HEK293 (cell line): ENCODE results near the gene PLA2G5.

Experiments used
- CTCF ChIA-PET: fragments of 350-600 bp; formaldehyde crosslinking; extraction: SDS; loops from one replicate; lab custom pipeline; 2021; ENCODE audit warnings: antibody characterized with exemption; lab: Yijun Ruan, JAX
- POLR2A ChIA-PET: fragments of 300-600 bp; formaldehyde crosslinking; extraction: SDS; loops from one replicate; lab custom pipeline; 2020; ENCODE audit warnings: antibody characterized with exemption, inconsistent platforms; lab: Yijun Ruan, JAX
- H3K27ac ChIP-seq: fragments of 200-500 bp; sonication (Bioruptor generic); 2 replicates; pipeline ENCODE4 v1.5.1; 2014; ENCODE audit warnings: low read depth, low read length, control low read depth, inconsistent platforms; ENCODE audit errors: extremely low read depth
- H3K36me3 ChIP-seq, 2 experiments: fragments of 200-500 bp in 1 of 2; sonication (Bioruptor generic) in 1 of 2; 1 replicate in 1 of 2; 2 replicates in 1 of 2; pipeline ENCODE4 v1.5.1; 2014 to 2017; ENCODE audit warnings: inconsistent platforms in 2 of 2, low read length in 2 of 2; ENCODE audit not compliant: control insufficient read depth in 2 of 2, insufficient read depth in 1 of 2
- H3K4me1 ChIP-seq: fragments of 200-500 bp; sonication (Bioruptor generic); 2 replicates; pipeline ENCODE4 v1.5.1; 2014; ENCODE audit warnings: mild to moderate bottlenecking, low read length, inconsistent platforms; ENCODE audit not compliant: control insufficient read depth, insufficient read depth
- H3K4me3 ChIP-seq: 2 replicates; pipeline ENCODE4 v1.5.1; 2011; ENCODE audit warnings: low read depth, mild to moderate bottlenecking, control low read depth, low read length, moderate library complexity
- H3K9me3 ChIP-seq: fragments of 200-500 bp; sonication (Bioruptor generic); 2 replicates; pipeline ENCODE4 v1.5.1; 2014; ENCODE audit warnings: low read depth, low read length, inconsistent platforms; ENCODE audit not compliant: control insufficient read depth, insufficient read depth
- GLI2 ChIP-seq: fragments of 450-650 bp; formaldehyde crosslinking; IDR thresholded peaks from 2 replicates; pipeline ENCODE4; 2017; ENCODE audit warnings: missing biosample characterization, missing genetic modification characterization, low read depth, borderline replicate concordance
- KLF7 ChIP-seq: fragments of 450-650 bp; formaldehyde crosslinking; IDR thresholded peaks from 2 replicates; pipeline ENCODE4 v1.5.1; 2016; ENCODE audit warnings: missing biosample characterization, missing genetic modification characterization, borderline replicate concordance
- MEIS1 ChIP-seq: sonication (generic); formaldehyde crosslinking; IDR thresholded peaks from 2 replicates; pipeline ENCODE4 v1.8.1; 2022; ENCODE audit warnings: missing genetic modification reagents, mild to moderate bottlenecking, borderline replicate concordance
- RBAK ChIP-seq: fragments of 450-650 bp; formaldehyde crosslinking; IDR thresholded peaks from 2 replicates; pipeline ENCODE4 v1.5.1; 2016; ENCODE audit warnings: missing biosample characterization, missing genetic modification characterization
- ZBTB17 ChIP-seq: fragments of 450-650 bp; formaldehyde crosslinking; IDR thresholded peaks from 2 replicates; pipeline ENCODE4 v1.5.1; 2016; ENCODE audit warnings: missing biosample characterization, missing genetic modification characterization
- ZNF155 ChIP-seq: fragments of 450-650 bp; formaldehyde crosslinking; IDR thresholded peaks from 2 replicates; pipeline ENCODE4 v1.5.1; 2016; ENCODE audit warnings: missing biosample characterization, missing genetic modification characterization
- ZNF266 ChIP-seq: fragments of 450-650 bp; formaldehyde crosslinking; IDR thresholded peaks from 2 replicates; pipeline ENCODE4 v1.5.1; 2016; ENCODE audit warnings: missing biosample characterization, missing genetic modification characterization, low read depth
- ZNF292 ChIP-seq: fragments of 450-650 bp; formaldehyde crosslinking; IDR thresholded peaks from 2 replicates; pipeline ENCODE4 v1.5.1; 2016; ENCODE audit warnings: low read depth, missing biosample characterization, missing genetic modification characterization, borderline replicate concordance
- ZNF423 ChIP-seq: fragments of 450-650 bp; formaldehyde crosslinking; IDR thresholded peaks from 2 replicates; pipeline ENCODE4 v1.5.1; 2016; ENCODE audit warnings: missing biosample characterization, missing genetic modification characterization
- ZNF426 ChIP-seq: fragments of 450-650 bp; formaldehyde crosslinking; IDR thresholded peaks from 2 replicates; pipeline ENCODE4 v1.5.1; 2017; ENCODE audit warnings: missing biosample characterization, missing genetic modification characterization, mild to moderate bottlenecking, inconsistent platforms, moderate library complexity
- ZNF529 ChIP-seq: fragments of 450-650 bp; formaldehyde crosslinking; IDR thresholded peaks from 2 replicates; pipeline ENCODE4 v1.5.1; 2017; ENCODE audit warnings: missing genetic modification characterization, missing biosample characterization; ENCODE audit not compliant: insufficient replicate concordance
- ZNF560 ChIP-seq: fragments of 450-650 bp; formaldehyde crosslinking; IDR thresholded peaks from 2 replicates; pipeline ENCODE4 v1.5.1; 2017; ENCODE audit warnings: missing biosample characterization, missing genetic modification characterization, borderline replicate concordance
- ZNF571 ChIP-seq: fragments of 450-650 bp; formaldehyde crosslinking; IDR thresholded peaks from 2 replicates; pipeline ENCODE4 v1.5.0; 2017; ENCODE audit warnings: missing biosample characterization, missing genetic modification characterization
- ZNF670 ChIP-seq: fragments of 450-650 bp; formaldehyde crosslinking; IDR thresholded peaks from 2 replicates; pipeline ENCODE4 v1.5.1; 2016; ENCODE audit warnings: missing biosample characterization, missing genetic modification characterization, low read depth
- ZNF677 ChIP-seq: fragments of 450-650 bp; IDR thresholded peaks from 2 replicates; pipeline ENCODE4 v1.5.0; 2018; ENCODE audit warnings: missing biosample characterization, mild to moderate bottlenecking, missing genetic modification characterization, moderate library complexity
- ZNF837 ChIP-seq: fragments of 450-650 bp; formaldehyde crosslinking; IDR thresholded peaks from 2 replicates; pipeline ENCODE4 v1.5.1; 2016; ENCODE audit warnings: missing biosample characterization, missing genetic modification characterization
- TF ChIP-seq, protein P1 (sequence below): fragments of 450-650 bp; formaldehyde crosslinking; IDR thresholded peaks from 2 replicates; pipeline ENCODE4 v1.5.1; 2016; ENCODE audit warnings: missing biosample characterization, missing genetic modification characterization
- TF ChIP-seq, protein P2 (sequence below): fragments of 450-650 bp; formaldehyde crosslinking; IDR thresholded peaks from 2 replicates; pipeline ENCODE4 v1.5.1; 2016; ENCODE audit warnings: missing biosample characterization, missing genetic modification characterization, borderline replicate concordance
- TF ChIP-seq, protein P3 (sequence below): fragments of 450-650 bp; formaldehyde crosslinking; IDR thresholded peaks from 2 replicates; pipeline ENCODE4 v1.5.1; 2016; ENCODE audit warnings: missing biosample characterization, missing genetic modification characterization
- TF ChIP-seq, protein P4 (sequence below): fragments of 450-650 bp; formaldehyde crosslinking; IDR thresholded peaks from 2 replicates; pipeline ENCODE4 v1.5.1; 2016; ENCODE audit warnings: missing biosample characterization, missing genetic modification characterization, low read depth

PLA2G5 gene

DNA sequence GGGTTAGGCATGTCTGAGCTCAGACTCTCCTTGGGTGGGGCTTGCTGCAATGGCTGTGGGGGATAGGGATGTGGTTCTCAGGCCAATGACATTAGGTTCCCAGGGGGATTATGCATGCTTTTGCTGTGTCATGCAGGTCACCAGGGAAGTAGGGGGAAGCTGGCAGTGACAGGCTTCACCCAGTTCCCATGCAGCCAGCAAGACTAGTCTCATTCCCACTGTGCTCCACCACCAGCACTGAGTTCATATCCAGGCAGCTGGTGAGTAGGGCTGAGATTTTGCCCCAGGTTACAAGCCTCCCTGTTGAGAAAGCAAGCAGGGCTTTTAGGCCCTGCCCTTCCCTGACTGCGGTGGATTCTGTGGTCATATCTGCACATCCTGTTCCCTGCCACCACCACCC is 32.1 kb upstream of the PLA2G5 start:
- ChIA-PET POLR2A (no interaction called here), CTCF (no interaction called here)
- Histone ChIP-seq H3K36me3 (no peaks in the 10 kb centered on the region), H3K4me1 (no peaks in the 10 kb centered on the region), H3K4me3 (no peak overlapping the region), H3K9me3 (no peaks in the 10 kb centered on the region), H3K27ac (no peak overlapping the region)
- TF ChIP-seq, protein P1, sequence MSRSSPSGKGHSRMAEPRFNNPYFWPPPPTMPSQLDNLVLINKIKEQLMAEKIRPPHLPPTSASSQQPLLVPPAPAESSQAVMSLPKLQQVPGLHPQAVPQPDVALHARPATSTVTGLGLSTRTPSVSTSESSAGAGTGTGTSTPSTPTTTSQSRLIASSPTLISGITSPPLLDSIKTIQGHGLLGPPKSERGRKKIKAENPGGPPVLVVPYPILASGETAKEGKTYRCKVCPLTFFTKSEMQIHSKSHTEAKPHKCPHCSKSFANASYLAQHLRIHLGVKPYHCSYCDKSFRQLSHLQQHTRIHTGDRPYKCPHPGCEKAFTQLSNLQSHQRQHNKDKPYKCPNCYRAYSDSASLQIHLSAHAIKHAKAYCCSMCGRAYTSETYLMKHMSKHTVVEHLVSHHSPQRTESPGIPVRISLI (tag by site-specific recombination) = no peak
- TF ChIP-seq ZNF560 (no peak), ZNF837 (tag by site-specific recombination) (no peak), ZNF266 (tag by site-specific recombination) (no peak), ZBTB17 (tag by site-specific recombination) (no peak), GLI2 (tag by site-specific recombination) (no peak), ZNF426 (tag by site-specific recombination) (no peak), KLF7 (no peak), ZNF529 (no peak), ZNF423 (tag by site-specific recombination) (no peak), ZNF571 (tag by site-specific recombination) (no peak), MEIS1 (CRISPR knock-in tag) (no peak), ZNF670 (tag by site-specific recombination) (no peak), ZNF292 (tag by site-specific recombination) (no peak), ZNF677 (tag by site-specific recombination) (no peak), RBAK (tag by site-specific recombination) (no peak), ZNF155 (no peak)
- TF ChIP-seq, protein P2, sequence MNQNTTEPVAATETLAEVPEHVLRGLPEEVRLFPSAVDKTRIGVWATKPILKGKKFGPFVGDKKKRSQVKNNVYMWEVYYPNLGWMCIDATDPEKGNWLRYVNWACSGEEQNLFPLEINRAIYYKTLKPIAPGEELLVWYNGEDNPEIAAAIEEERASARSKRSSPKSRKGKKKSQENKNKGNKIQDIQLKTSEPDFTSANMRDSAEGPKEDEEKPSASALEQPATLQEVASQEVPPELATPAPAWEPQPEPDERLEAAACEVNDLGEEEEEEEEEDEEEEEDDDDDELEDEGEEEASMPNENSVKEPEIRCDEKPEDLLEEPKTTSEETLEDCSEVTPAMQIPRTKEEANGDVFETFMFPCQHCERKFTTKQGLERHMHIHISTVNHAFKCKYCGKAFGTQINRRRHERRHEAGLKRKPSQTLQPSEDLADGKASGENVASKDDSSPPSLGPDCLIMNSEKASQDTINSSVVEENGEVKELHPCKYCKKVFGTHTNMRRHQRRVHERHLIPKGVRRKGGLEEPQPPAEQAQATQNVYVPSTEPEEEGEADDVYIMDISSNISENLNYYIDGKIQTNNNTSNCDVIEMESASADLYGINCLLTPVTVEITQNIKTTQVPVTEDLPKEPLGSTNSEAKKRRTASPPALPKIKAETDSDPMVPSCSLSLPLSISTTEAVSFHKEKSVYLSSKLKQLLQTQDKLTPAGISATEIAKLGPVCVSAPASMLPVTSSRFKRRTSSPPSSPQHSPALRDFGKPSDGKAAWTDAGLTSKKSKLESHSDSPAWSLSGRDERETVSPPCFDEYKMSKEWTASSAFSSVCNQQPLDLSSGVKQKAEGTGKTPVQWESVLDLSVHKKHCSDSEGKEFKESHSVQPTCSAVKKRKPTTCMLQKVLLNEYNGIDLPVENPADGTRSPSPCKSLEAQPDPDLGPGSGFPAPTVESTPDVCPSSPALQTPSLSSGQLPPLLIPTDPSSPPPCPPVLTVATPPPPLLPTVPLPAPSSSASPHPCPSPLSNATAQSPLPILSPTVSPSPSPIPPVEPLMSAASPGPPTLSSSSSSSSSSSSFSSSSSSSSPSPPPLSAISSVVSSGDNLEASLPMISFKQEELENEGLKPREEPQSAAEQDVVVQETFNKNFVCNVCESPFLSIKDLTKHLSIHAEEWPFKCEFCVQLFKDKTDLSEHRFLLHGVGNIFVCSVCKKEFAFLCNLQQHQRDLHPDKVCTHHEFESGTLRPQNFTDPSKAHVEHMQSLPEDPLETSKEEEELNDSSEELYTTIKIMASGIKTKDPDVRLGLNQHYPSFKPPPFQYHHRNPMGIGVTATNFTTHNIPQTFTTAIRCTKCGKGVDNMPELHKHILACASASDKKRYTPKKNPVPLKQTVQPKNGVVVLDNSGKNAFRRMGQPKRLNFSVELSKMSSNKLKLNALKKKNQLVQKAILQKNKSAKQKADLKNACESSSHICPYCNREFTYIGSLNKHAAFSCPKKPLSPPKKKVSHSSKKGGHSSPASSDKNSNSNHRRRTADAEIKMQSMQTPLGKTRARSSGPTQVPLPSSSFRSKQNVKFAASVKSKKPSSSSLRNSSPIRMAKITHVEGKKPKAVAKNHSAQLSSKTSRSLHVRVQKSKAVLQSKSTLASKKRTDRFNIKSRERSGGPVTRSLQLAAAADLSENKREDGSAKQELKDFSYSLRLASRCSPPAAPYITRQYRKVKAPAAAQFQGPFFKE (tag by site-specific recombination) = no peak
- TF ChIP-seq, protein P3, sequence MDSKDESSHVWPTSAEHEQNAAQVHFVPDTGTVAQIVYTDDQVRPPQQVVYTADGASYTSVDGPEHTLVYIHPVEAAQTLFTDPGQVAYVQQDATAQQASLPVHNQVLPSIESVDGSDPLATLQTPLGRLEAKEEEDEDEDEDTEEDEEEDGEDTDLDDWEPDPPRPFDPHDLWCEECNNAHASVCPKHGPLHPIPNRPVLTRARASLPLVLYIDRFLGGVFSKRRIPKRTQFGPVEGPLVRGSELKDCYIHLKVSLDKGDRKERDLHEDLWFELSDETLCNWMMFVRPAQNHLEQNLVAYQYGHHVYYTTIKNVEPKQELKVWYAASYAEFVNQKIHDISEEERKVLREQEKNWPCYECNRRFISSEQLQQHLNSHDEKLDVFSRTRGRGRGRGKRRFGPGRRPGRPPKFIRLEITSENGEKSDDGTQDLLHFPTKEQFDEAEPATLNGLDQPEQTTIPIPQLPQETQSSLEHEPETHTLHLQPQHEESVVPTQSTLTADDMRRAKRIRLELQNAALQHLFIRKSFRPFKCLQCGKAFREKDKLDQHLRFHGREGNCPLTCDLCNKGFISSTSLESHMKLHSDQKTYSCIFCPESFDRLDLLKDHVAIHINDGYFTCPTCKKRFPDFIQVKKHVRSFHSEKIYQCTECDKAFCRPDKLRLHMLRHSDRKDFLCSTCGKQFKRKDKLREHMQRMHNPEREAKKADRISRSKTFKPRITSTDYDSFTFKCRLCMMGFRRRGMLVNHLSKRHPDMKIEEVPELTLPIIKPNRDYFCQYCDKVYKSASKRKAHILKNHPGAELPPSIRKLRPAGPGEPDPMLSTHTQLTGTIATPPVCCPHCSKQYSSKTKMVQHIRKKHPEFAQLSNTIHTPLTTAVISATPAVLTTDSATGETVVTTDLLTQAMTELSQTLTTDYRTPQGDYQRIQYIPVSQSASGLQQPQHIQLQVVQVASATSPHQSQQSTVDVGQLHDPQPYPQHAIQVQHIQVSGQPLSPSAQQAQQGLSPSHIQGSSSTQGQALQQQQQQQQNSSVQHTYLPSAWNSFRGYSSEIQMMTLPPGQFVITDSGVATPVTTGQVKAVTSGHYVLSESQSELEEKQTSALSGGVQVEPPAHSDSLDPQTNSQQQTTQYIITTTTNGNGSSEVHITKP = no peak
- TF ChIP-seq, protein P4, sequence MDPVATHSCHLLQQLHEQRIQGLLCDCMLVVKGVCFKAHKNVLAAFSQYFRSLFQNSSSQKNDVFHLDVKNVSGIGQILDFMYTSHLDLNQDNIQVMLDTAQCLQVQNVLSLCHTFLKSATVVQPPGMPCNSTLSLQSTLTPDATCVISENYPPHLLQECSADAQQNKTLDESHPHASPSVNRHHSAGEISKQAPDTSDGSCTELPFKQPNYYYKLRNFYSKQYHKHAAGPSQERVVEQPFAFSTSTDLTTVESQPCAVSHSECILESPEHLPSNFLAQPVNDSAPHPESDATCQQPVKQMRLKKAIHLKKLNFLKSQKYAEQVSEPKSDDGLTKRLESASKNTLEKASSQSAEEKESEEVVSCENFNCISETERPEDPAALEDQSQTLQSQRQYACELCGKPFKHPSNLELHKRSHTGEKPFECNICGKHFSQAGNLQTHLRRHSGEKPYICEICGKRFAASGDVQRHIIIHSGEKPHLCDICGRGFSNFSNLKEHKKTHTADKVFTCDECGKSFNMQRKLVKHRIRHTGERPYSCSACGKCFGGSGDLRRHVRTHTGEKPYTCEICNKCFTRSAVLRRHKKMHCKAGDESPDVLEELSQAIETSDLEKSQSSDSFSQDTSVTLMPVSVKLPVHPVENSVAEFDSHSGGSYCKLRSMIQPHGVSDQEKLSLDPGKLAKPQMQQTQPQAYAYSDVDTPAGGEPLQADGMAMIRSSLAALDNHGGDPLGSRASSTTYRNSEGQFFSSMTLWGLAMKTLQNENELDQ = no peak
